Testis (tissue), 2 donors: ENCODE results near the gene EDIL3.

ENCODE experiments used
- POLR2A ChIP-seq: fragments of 450-650 bp; IDR thresholded peaks from one replicate; pipeline ENCODE4 v1.6.1; 2017; ENCODE audit warnings: antibody characterized with exemption, mild to moderate bottlenecking, moderate library complexity
- TF ChIP-seq, protein P1 (sequence below), 3 experiments: fragments of 450-650 bp in 2 of 3; fragments of 200-600 bp in 1 of 3; sonication (generic) in 1 of 3; IDR thresholded peaks; one replicate each; pipeline ENCODE4 v1.5.1; 2016 to 2019; ENCODE audit warnings: antibody characterized with exemption in 3 of 3, mild to moderate bottlenecking in 2 of 3, moderate library complexity in 1 of 3

DNA sequence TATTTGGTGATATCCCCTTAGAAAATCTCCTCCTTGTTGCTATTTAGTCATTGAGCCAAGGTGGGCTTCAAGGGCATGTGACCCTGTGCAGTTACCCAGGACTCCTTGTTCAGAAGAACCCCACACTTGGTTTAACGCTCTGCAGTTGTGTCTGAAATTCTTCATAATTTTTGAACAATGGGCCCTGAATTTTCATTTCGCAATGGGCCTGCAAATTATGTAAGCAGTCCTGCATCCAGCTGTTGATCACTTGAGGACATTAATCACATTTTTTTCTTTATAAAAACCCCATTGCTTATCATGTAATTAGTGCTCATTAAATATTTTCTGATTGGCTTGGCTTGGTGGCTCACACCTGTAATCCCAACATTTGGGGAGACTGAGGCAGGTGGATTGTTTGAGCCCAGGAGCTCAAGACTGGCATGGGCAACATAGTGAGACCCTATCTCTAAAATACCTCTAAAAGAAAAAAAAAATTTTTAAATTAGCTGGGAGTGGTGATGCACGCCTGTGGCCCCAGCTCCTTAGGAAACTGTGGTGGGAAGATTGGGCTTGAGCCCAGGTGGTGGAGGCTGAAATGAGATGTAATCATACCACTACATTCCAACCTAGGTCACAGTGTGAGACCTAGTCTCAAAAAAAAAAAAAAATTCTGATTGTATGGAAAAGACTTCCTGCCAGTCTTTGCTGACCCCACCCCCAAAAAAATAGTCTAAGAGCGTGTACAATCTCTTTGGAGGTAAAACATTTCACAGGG is 469.8 kb downstream of the EDIL3 start:
- TF ChIP-seq, protein P1, sequence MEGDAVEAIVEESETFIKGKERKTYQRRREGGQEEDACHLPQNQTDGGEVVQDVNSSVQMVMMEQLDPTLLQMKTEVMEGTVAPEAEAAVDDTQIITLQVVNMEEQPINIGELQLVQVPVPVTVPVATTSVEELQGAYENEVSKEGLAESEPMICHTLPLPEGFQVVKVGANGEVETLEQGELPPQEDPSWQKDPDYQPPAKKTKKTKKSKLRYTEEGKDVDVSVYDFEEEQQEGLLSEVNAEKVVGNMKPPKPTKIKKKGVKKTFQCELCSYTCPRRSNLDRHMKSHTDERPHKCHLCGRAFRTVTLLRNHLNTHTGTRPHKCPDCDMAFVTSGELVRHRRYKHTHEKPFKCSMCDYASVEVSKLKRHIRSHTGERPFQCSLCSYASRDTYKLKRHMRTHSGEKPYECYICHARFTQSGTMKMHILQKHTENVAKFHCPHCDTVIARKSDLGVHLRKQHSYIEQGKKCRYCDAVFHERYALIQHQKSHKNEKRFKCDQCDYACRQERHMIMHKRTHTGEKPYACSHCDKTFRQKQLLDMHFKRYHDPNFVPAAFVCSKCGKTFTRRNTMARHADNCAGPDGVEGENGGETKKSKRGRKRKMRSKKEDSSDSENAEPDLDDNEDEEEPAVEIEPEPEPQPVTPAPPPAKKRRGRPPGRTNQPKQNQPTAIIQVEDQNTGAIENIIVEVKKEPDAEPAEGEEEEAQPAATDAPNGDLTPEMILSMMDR (IDR thresholded peaks at IDR 0.05), result no peak
- no peak for TF ChIP-seq POLR2A
